Measurements from ENCODE around the gene PRKN.

Gene PRKN

GRCh38 chr6:161946461-161946860 is 781.1 kb downstream of the PRKN start:
- no peaks in the 10 kb centered on the region for H3K27me3 ChIP-seq (ENCODE audit: control insufficient read depth, insufficient read depth, low read length)
- H3K36me3 ChIP-seq (ENCODE audit: control insufficient read depth, insufficient read depth, low read length), result no peaks in the 10 kb centered on the region
- no peaks in the 10 kb centered on the region for H3K4me1 ChIP-seq (ENCODE audit: control insufficient read depth, insufficient read depth, low read length)
- no peak overlapping the region for H3K9ac ChIP-seq (ENCODE audit: low read length)
- H3K4me3 ChIP-seq (ENCODE audit: low read length), result no peak overlapping the region
- H3K27ac ChIP-seq (ENCODE audit: low read depth, low read length), result no peak overlapping the region

DNA sequence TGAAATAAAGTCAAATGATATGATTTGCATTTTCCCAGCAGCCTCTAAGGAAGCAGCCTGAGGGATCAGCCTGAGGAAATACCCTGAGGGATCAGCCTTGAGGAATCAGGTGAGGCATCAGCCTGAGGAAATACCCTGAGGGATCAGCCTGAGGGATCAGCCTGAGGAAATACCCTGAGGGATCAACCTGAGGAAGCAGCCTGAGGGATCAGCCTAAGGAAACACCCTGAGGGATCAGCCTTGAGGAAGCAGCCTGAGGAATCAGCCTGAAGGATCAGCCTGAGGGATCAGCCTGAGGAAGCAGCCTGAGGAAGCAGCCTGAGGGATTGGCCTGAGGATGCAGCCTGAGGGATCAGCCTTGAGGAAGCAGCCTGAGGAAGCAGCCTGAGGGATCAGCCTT is 784.0 kb downstream of the PRKN start:
- H3K4me3 ChIP-seq (ENCODE audit: low read length), result no peak overlapping the region
- no peaks in the 10 kb centered on the region for H3K27me3 ChIP-seq (ENCODE audit: control insufficient read depth, insufficient read depth, low read length)
- H3K36me3 ChIP-seq (ENCODE audit: control insufficient read depth, insufficient read depth, low read length), result no peaks in the 10 kb centered on the region
- H3K9ac ChIP-seq (ENCODE audit: low read length), result no peak overlapping the region
- H3K27ac ChIP-seq (ENCODE audit: low read depth, low read length), result no peak overlapping the region
- H3K4me1 ChIP-seq (ENCODE audit: control insufficient read depth, insufficient read depth, low read length), result no peaks in the 10 kb centered on the region

DNA sequence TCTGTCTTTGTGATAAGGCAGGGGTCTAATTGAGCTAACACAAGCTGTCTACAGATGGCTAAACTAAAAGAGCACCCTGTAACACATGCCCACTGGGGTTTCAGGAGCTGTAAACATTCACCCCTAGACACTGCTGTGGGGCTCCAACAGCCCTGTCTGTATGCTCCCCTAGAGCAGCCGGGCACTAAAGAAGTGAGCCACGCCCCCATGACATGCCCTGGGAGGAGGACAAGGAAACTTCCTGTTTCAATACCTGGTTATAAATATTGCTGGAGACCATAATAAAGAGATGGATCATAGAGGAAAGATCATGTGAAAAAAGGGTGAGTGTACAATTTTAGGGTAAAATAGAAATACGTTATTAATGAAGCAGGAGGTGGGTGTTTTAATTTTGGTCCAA is 786.0 kb downstream of the PRKN start:
- Histone ChIP-seq H3K4me1 (ENCODE audit: control insufficient read depth, insufficient read depth, low read length) (no peaks in the 10 kb centered on the region), H3K9ac (ENCODE audit: low read length) (no peak overlapping the region), H3K36me3 (ENCODE audit: control insufficient read depth, insufficient read depth, low read length) (no peaks in the 10 kb centered on the region), H3K4me3 (ENCODE audit: low read length) (no peak overlapping the region), H3K27me3 (ENCODE audit: control insufficient read depth, insufficient read depth, low read length) (no peaks in the 10 kb centered on the region), H3K27ac (ENCODE audit: low read depth, low read length) (no peak overlapping the region)

GRCh38 chr6:161940519-161940918 is 787.0 kb downstream of the PRKN start:
- Histone ChIP-seq H3K36me3 (ENCODE audit: control insufficient read depth, insufficient read depth, low read length) (no peaks in the 10 kb centered on the region), H3K9ac (ENCODE audit: low read length) (no peak overlapping the region), H3K4me3 (ENCODE audit: low read length) (no peak overlapping the region), H3K27me3 (ENCODE audit: control insufficient read depth, insufficient read depth, low read length) (no peaks in the 10 kb centered on the region), H3K4me1 (ENCODE audit: control insufficient read depth, insufficient read depth, low read length) (no peaks in the 10 kb centered on the region), H3K27ac (ENCODE audit: low read depth, low read length) (no peak overlapping the region)

DNA sequence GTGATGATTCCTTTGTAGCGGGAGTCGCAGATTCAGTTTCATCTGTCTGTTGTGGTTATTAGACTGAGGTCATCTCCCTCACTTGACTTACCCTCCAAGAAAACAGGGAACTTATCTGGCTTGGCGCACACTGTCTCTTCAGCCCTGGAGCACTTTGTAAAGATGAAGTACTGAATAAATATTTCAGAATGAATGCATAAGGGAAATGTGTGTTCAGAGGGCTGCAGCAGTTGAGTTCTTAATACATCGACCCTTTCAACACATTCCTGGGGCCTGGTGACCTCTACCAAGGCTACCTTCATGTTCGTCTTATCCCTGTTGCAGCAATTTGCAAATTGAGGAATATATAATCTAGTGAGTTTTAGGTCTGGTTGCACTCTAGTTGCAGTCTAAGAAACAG is 801.2 kb downstream of the PRKN start:
- no peaks in the 10 kb centered on the region for H3K27me3 ChIP-seq (ENCODE audit: control insufficient read depth, insufficient read depth, low read length)
- no peaks in the 10 kb centered on the region for H3K36me3 ChIP-seq (ENCODE audit: control insufficient read depth, insufficient read depth, low read length)
- no peaks in the 10 kb centered on the region for H3K4me1 ChIP-seq (ENCODE audit: control insufficient read depth, insufficient read depth, low read length)
- no peak overlapping the region for H3K9ac ChIP-seq (ENCODE audit: low read length)
- no peak overlapping the region for H3K27ac ChIP-seq (ENCODE audit: low read depth, low read length)
- no peak overlapping the region for H3K4me3 ChIP-seq (ENCODE audit: low read length)

GRCh38 chr6:161924516-161925116 is 803.0 kb downstream of the PRKN start:
- H3K4me3 ChIP-seq (ENCODE audit: low read length), result no peak overlapping the region
- H3K36me3 ChIP-seq (ENCODE audit: control insufficient read depth, insufficient read depth, low read length), result no peaks in the 10 kb centered on the region
- no peaks in the 10 kb centered on the region for H3K27me3 ChIP-seq (ENCODE audit: control insufficient read depth, insufficient read depth, low read length)
- no peaks in the 10 kb centered on the region for H3K4me1 ChIP-seq (ENCODE audit: control insufficient read depth, insufficient read depth, low read length)
- H3K27ac ChIP-seq (ENCODE audit: low read depth, low read length), result no peak overlapping the region
- H3K9ac ChIP-seq (ENCODE audit: low read length), result no peak overlapping the region

- Histone ChIP-seq H3K9ac (ENCODE audit: low read length) (no peak overlapping the region), H3K4me3 (ENCODE audit: low read length) (no peak overlapping the region), H3K4me1 (ENCODE audit: control insufficient read depth, insufficient read depth, low read length) (no peaks in the 10 kb centered on the region), H3K27ac (ENCODE audit: low read depth, low read length) (no peak overlapping the region), H3K36me3 (ENCODE audit: control insufficient read depth, insufficient read depth, low read length) (no peaks in the 10 kb centered on the region), H3K27me3 (ENCODE audit: control insufficient read depth, insufficient read depth, low read length) (no peaks in the 10 kb centered on the region)
Observed at GRCh38 chr6:161922631-161923119, 804.9 kb downstream of the PRKN start.

DNA sequence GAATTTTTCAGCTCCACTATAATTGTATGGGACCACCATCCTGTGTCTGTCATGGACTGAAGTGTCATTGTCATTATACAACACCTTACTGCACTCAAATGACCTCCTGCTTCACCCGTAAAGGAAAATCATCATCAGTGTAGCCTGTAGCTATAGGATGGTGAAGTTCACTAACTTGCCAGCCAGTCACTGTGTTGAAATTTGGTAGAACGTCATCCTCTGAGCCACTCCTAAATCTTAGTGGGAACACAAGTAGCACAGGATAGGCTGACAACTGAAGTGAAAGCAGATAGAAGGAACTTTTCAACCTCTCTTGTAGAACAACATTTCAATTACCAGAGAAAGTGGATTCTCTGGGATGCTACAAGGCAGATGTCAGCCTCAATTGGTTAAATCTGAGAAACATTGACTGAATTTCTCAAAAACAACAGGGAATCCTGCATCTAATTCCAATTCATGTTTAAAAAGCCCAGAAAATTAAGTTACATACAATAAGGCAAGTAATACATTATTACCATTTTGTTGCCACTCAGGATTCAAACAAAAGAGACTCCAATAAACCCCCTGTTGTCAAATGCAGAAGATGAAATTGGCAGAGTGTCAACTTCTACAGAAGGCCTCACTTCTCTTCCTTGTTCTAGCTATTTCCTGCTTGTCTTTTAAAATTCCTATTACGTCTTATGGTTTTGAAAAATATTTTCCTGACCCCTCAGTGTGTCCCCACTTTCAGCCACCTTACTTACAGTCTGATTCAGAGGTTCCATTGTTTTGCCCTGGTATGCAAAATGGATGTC is 805.8 kb downstream of the PRKN start:
- no peaks in the 10 kb centered on the region for H3K27me3 ChIP-seq (ENCODE audit: control insufficient read depth, insufficient read depth, low read length)
- no peaks in the 10 kb centered on the region for H3K4me1 ChIP-seq (ENCODE audit: control insufficient read depth, insufficient read depth, low read length)
- no peaks in the 10 kb centered on the region for H3K36me3 ChIP-seq (ENCODE audit: control insufficient read depth, insufficient read depth, low read length)
- no peak overlapping the region for H3K9ac ChIP-seq (ENCODE audit: low read length)
- H3K4me3 ChIP-seq (ENCODE audit: low read length), result no peak overlapping the region
- H3K27ac ChIP-seq (ENCODE audit: low read depth, low read length), result no peak overlapping the region

- no peak overlapping the region for H3K27ac ChIP-seq (ENCODE audit: low read depth, low read length)
- H3K4me3 ChIP-seq (ENCODE audit: low read length), result no peak overlapping the region
- H3K4me1 ChIP-seq (ENCODE audit: control insufficient read depth, insufficient read depth, low read length), result no peaks in the 10 kb centered on the region
- no peak overlapping the region for H3K9ac ChIP-seq (ENCODE audit: low read length)
- no peaks in the 10 kb centered on the region for H3K36me3 ChIP-seq (ENCODE audit: control insufficient read depth, insufficient read depth, low read length)
- no peaks in the 10 kb centered on the region for H3K27me3 ChIP-seq (ENCODE audit: control insufficient read depth, insufficient read depth, low read length)
Observed at GRCh38 chr6:161919691-161920090, 807.9 kb downstream of the PRKN start.

- Histone ChIP-seq H3K4me3 (ENCODE audit: low read length) (no peak overlapping the region), H3K9ac (ENCODE audit: low read length) (no peak overlapping the region), H3K27ac (ENCODE audit: low read depth, low read length) (no peak overlapping the region), H3K27me3 (ENCODE audit: control insufficient read depth, insufficient read depth, low read length) (no peaks in the 10 kb centered on the region), H3K36me3 (ENCODE audit: control insufficient read depth, insufficient read depth, low read length) (no peaks in the 10 kb centered on the region), H3K4me1 (ENCODE audit: control insufficient read depth, insufficient read depth, low read length) (no peaks in the 10 kb centered on the region)
Observed at GRCh38 chr6:161918628-161919205, 808.8 kb downstream of the PRKN start.

GRCh38 chr6:161918109-161918531 is 809.4 kb downstream of the PRKN start:
- Histone ChIP-seq H3K27me3 (ENCODE audit: control insufficient read depth, insufficient read depth, low read length) (no peaks in the 10 kb centered on the region), H3K4me1 (ENCODE audit: control insufficient read depth, insufficient read depth, low read length) (no peaks in the 10 kb centered on the region), H3K36me3 (ENCODE audit: control insufficient read depth, insufficient read depth, low read length) (no peaks in the 10 kb centered on the region), H3K4me3 (ENCODE audit: low read length) (no peak overlapping the region), H3K27ac (ENCODE audit: low read depth, low read length) (no peak overlapping the region), H3K9ac (ENCODE audit: low read length) (no peak overlapping the region)

DNA sequence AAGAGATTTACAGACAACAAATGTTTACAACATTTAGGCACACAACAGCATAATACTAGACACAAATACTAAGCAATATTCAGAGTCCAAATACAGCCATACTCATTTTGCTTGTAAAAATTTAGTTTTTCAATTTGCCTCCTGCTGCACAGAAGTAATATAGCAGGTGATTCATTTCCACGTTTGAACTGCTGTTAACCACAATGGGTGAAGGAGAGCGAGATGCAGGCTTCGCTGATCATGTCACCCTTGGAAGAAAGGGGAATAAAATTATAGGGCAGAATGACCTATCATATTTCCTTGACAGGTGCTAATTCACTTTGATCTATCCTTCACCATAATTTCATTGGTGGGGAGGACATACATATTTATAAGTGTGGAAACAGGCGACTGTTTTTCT is 809.9 kb downstream of the PRKN start:
- Histone ChIP-seq H3K27me3 (ENCODE audit: control insufficient read depth, insufficient read depth, low read length) (no peaks in the 10 kb centered on the region), H3K4me3 (ENCODE audit: low read length) (no peak overlapping the region), H3K27ac (ENCODE audit: low read depth, low read length) (no peak overlapping the region), H3K36me3 (ENCODE audit: control insufficient read depth, insufficient read depth, low read length) (no peaks in the 10 kb centered on the region), H3K9ac (ENCODE audit: low read length) (no peak overlapping the region), H3K4me1 (ENCODE audit: control insufficient read depth, insufficient read depth, low read length) (no peaks in the 10 kb centered on the region)
